ENCODE results near the gene CAV2. TPM values are rescaled to one million over a fixed set of nuclear protein-coding genes. Genes with fewer than 3 reads are reported as not detected.

Gene CAV2
- total RNA-seq, 1 experiment from 2014 or later = 76.6 TPM

DNA sequence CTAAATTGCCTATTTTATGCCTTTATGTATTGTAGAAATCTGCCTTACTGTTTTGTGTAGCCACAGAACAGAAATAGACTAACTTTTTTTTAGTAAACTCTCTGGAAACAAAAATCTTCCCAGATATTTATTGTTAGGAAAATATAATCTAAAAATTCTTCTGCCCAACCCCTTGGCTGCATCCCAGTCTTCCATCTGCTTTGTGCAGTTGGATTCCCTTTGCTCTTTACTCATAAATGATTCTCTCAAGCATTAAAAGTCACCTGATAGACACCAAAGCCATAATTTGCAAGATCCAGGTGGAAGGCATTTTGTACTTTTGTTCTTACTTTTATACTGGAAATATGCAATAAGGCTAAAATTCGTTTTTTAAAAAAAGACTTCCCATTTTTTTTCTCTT is 6.1 kb upstream of the CAV2 start:
- H3K79me2 ChIP-seq (ENCODE audit: low read length) = no peaks in the 10 kb centered on the region
- no peaks in the 10 kb centered on the region for H3K9me2 ChIP-seq (replicated peaks; ENCODE audit: low read length)
- TF ChIP-seq EZH2phosphoT487 (IDR thresholded peaks at IDR 0.05; ENCODE audit: borderline replicate concordance, low read length) (no peak), EZH2 (IDR thresholded peaks at IDR 0.05; ENCODE audit: low read length, unreplicated experiment) (no peak), CTCF (conservative IDR thresholded peaks at IDR 0.05; ENCODE audit: low read depth, low read length) (no peak)
- no peaks in the 10 kb centered on the region for H3F3A ChIP-seq (ENCODE audit: low read length, unreplicated experiment)
- DNase-seq (no peak), ATAC-seq (no peak)
- BruUV-seq (replicated peaks) = no TSS peak
- H3K4me2 ChIP-seq (ENCODE audit: low read length) = no peak overlapping the region
- no peak overlapping the region for H3K9ac ChIP-seq (ENCODE audit: low read length)
- no peaks in the 10 kb centered on the region for H3K36me3 ChIP-seq (ENCODE audit: low read depth, low read length)
- no peaks in the 10 kb centered on the region for H3K27me3 ChIP-seq (ENCODE audit: low read length)
- intact Hi-C loops (cut with micrococcal nuclease) = no loop called here
- H3K27ac ChIP-seq (ENCODE audit: low read length) = no peak overlapping the region
- H3K4me1 ChIP-seq (ENCODE audit: insufficient read depth, low read length) = peaks cover 14% of the 10 kb centered on the region; the same call in 1 of the 2 replicates
- no peaks in the 10 kb centered on the region for H3K9me3 ChIP-seq (ENCODE audit: low read length)
- H2AFZ ChIP-seq (ENCODE audit: low read length) = no peak overlapping the region
- ChIA-PET POLR2A (ENCODE audit: unreplicated experiment) (interaction anchor here (0.7 kb wide), 1 partner anchor 50 kb away, joined by 3 read pairs; no protein-coding TSS in a partner anchor), CTCF (no interaction called here)
- H4K20me1 ChIP-seq (ENCODE audit: low read length) = no peaks in the 10 kb centered on the region
- no peak overlapping the region for H3K4me3 ChIP-seq (ENCODE audit: low read length)

GRCh38 chr7:116494472-116494871 is 5.1 kb upstream of the CAV2 start:
- H4K20me1 ChIP-seq (ENCODE audit: low read length) = no peaks in the 10 kb centered on the region
- H3K79me2 ChIP-seq (ENCODE audit: low read length) = no peaks in the 10 kb centered on the region
- ChIA-PET CTCF (interaction anchor here (0.7 kb wide), 1 partner anchor 32 kb away, joined by 5 read pairs; no protein-coding TSS in a partner anchor), POLR2A (ENCODE audit: unreplicated experiment) (interaction anchor here (0.5 kb wide), 1 partner anchor 56 kb away, joined by 3 read pairs; no protein-coding TSS in a partner anchor)
- BruUV-seq (replicated peaks) = no TSS peak
- H3K27me3 ChIP-seq (ENCODE audit: low read length) = no peaks in the 10 kb centered on the region
- no peaks in the 10 kb centered on the region for H3F3A ChIP-seq (ENCODE audit: low read length, unreplicated experiment)
- peaks cover 19% of the 10 kb centered on the region for H3K4me1 ChIP-seq (ENCODE audit: insufficient read depth, low read length)
- H3K9me3 ChIP-seq (ENCODE audit: low read length) = no peaks in the 10 kb centered on the region
- intact Hi-C loops (cut with micrococcal nuclease) = no loop called here
- H3K36me3 ChIP-seq (ENCODE audit: low read depth, low read length) = no peaks in the 10 kb centered on the region
- no peak overlapping the region for H3K4me2 ChIP-seq (ENCODE audit: low read length)
- DNase-seq (no peak), ATAC-seq (no peak)
- H3K9me2 ChIP-seq (replicated peaks; ENCODE audit: low read length) = no peaks in the 10 kb centered on the region
- H3K4me3 ChIP-seq (ENCODE audit: low read length) = no peak overlapping the region
- TF ChIP-seq EZH2 (IDR thresholded peaks at IDR 0.05; ENCODE audit: low read length, unreplicated experiment) (no peak), EZH2phosphoT487 (IDR thresholded peaks at IDR 0.05; ENCODE audit: borderline replicate concordance, low read length) (no peak), CTCF (conservative IDR thresholded peaks at IDR 0.05; ENCODE audit: low read depth, low read length) (no peak)
- H2AFZ ChIP-seq (ENCODE audit: low read length) = no peak overlapping the region
- no peak overlapping the region for H3K9ac ChIP-seq (ENCODE audit: low read length)
- H3K27ac ChIP-seq (ENCODE audit: low read length) = no peak overlapping the region

DNA sequence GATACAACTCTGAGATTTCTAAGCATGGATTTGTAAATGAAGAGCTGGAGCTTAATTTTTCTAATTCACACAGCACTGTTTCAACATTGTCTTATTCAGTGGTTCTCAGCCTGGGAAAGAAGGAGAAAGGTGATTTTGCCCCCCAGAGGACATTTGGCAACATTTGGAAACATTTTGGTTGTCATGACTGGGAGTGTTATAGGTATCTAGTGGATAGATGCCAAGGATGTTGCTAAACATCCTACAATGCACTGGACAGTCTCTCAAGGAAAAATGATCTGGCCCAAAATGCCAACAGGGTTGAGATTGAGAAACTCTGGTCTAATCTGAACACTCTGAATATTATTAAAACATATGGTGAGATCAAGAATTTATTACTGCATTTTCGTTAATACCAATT is 3.8 kb upstream of the CAV2 start:
- peaks cover 12% of the 10 kb centered on the region for H3K79me2 ChIP-seq (ENCODE audit: low read length)
- peaks cover 19% of the 10 kb centered on the region for H3K4me1 ChIP-seq (ENCODE audit: insufficient read depth, low read length)
- H3K9ac ChIP-seq (ENCODE audit: low read length) = no peak overlapping the region
- POLR2A ChIA-PET (ENCODE audit: unreplicated experiment) = interaction anchor here (0.6 kb wide), 1 partner anchor 224 kb away, joined by 3 read pairs; no protein-coding TSS in a partner anchor
- no peaks in the 10 kb centered on the region for H3K9me3 ChIP-seq (ENCODE audit: low read length)
- no peak overlapping the region for H2AFZ ChIP-seq (ENCODE audit: low read length)
- no TSS peak for BruUV-seq (replicated peaks)
- TF ChIP-seq EZH2phosphoT487 (IDR thresholded peaks at IDR 0.05; ENCODE audit: borderline replicate concordance, low read length) (no peak), CTCF (conservative IDR thresholded peaks at IDR 0.05; ENCODE audit: low read depth, low read length) (no peak), EZH2 (IDR thresholded peaks at IDR 0.05; ENCODE audit: low read length, unreplicated experiment) (no peak)
- no peaks in the 10 kb centered on the region for H4K20me1 ChIP-seq (ENCODE audit: low read length)
- no peak overlapping the region for H3K4me3 ChIP-seq (ENCODE audit: low read length)
- ATAC-seq = no peak
- CTCF ChIA-PET = interaction anchor here (0.8 kb wide), 1 partner anchor 93 kb away, joined by 3 read pairs; no protein-coding TSS in a partner anchor
- peak; percentile 60 for DNase-seq
- peak overlapping the region; percentile 17; the same call in 1 of the 2 replicates for H3K4me2 ChIP-seq (ENCODE audit: low read length)
- H3K27me3 ChIP-seq (ENCODE audit: low read length) = no peaks in the 10 kb centered on the region
- no peaks in the 10 kb centered on the region for H3K36me3 ChIP-seq (ENCODE audit: low read depth, low read length)
- intact Hi-C loops (cut with micrococcal nuclease) = no loop called here
- H3F3A ChIP-seq (ENCODE audit: low read length, unreplicated experiment) = no peaks in the 10 kb centered on the region
- no peaks in the 10 kb centered on the region for H3K9me2 ChIP-seq (replicated peaks; ENCODE audit: low read length)
- no peak overlapping the region for H3K27ac ChIP-seq (ENCODE audit: low read length)

Measured in PC-3 (cell line).